NCI-H1436 (cell line): Measurements from ENCODE around the gene TBX4.
A peak's percentile ranks its signal among the peaks of the same experiment; 100 is the strongest.

Experiments
- DNase-seq: peaks from one replicate; lab custom pipeline; 2025; lab: John Stamatoyannopoulos, UW

The TBX4 gene

DNA sequence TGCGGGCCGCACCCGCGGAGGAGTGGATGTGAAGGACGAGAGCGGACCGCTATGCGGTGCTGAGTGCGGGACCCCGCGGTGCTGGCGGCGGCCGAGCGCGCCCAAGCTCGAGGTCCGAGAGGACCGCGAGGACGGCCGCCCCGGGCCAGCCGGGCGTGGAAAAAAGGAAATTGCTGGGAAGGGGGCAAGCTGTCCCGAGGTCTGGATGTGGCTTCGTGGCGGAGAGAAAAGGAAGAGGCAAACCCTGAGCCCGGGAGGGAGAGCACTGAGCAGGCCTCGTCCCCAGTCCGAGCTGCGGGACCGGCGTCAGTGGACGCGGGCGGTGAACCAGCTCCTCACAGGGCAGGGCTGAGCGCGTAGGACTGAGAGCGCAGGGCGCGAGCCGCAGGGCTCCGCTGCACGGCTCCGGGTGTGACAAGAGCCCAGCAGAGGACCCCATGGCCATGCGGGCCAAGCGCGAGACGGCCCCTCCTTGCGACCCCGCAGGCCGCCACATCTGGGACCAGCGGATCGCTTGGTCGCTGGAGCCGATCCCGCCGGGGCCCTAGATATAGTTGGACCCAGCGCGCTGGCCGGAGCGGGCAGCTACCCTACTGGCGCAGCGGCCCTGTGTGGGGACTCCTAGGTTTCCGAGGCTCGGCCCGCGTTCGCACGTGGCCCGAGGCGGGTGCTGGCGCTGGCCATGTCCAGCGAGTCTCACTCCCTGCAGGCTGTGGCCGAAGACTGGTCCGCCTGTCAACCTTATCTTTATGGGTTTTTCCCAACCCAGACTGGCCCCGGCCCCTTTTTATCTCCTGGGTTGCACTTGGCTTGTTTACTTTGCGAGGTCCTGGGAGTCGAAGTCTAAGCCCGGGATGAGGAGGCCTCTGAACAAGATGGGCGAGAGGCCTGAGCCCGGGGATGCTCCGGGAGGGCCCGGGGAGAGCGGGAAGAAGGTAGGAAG lies 2.4 kb downstream of the TBX4 start:
- no peak for DNase-seq

DNA sequence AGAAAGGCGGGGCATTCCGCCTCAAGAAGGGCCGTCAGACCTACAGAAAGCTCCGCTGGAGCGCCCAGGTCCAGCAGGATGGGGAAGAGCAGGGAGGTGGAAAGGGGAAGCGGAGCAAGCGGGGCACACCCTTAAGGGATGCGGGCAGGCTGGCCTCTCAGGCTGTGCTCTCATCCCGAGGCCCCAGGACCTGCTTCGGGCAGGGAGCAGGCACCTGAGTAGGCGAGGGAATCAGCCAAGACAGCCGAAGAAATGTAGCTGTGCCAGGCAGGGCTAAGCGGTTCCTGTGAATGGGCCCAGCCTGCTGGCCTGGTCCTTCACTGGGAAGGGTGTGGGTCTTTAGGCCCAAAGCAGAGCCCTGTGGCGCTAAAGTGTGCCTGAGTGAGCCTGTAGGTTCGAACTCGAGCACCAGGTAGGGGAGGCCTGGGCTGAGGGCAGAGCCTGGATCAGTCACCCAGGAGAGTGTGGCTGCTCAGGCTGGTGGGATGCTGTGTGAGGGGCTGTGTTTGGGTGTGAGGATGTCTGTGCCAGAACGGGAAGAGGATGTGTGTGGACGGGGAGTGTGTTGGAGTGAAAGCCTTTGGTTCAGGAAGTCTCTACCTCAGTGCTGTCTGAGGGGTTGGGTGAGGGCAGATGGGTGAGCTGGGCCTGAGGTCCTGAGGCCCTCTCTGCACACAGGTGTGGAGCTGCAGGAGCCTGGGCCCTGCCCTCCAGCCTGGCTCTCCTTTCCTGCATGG lies 3.3 kb downstream of the TBX4 start:
- no peak for DNase-seq

DNA sequence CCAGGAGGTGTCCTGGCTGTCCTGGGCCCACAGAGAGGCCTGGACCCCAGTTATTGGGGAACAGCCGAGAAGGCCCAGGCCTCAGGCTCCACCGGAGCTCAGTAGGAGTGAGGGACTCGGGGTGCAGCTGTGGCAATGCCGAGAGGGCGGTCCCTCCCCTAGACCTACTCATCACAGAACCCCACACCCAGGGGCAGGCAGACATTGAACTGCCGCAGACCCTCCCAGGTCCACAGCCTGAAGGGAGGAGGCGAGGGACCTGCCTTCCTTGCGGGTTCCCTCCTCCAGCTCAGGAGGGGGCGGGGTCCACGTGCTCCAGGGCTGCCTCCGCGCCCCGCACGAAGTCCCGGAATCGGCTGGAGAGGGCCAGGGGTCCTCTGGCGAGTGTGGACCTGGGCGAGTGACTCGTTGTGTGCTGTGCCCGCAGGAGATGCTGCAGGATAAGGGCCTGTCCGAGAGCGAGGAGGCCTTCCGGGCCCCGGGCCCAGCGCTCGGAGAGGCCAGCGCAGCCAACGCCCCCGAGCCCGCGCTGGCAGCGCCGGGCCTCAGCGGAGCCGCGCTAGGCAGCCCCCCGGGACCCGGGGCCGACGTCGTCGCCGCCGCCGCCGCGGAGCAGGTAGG lies 3.9 kb downstream of the TBX4 start:
- DNase-seq = no peak

DNA sequence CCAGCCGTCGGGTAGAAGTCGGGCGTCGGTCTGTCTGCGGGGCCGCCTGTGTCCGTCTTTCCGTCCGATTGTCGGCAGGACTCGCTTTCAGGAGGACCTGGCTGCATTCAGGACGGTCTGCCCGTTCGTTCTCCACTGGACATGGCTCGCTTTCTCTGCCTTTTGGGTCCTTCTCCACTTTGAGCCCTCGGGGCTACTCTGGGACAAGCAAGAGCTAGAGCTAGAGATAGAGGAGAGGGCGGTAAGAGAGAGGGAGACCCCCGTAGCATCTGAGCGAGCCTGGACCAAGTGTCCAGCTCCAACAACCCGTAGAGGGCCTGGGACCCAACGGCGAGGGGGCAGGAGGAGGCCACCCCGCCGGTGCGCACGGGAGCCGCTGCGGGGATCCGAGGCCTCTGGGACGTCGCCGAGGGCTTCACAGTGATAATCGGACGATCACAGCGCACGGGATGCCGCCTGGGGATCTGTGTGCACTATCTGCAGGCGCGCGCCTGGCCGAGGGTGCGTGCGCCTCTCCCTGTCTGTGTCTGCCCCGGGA lies 4.5 kb downstream of the TBX4 start:
- DNase-seq = no peak

DNA sequence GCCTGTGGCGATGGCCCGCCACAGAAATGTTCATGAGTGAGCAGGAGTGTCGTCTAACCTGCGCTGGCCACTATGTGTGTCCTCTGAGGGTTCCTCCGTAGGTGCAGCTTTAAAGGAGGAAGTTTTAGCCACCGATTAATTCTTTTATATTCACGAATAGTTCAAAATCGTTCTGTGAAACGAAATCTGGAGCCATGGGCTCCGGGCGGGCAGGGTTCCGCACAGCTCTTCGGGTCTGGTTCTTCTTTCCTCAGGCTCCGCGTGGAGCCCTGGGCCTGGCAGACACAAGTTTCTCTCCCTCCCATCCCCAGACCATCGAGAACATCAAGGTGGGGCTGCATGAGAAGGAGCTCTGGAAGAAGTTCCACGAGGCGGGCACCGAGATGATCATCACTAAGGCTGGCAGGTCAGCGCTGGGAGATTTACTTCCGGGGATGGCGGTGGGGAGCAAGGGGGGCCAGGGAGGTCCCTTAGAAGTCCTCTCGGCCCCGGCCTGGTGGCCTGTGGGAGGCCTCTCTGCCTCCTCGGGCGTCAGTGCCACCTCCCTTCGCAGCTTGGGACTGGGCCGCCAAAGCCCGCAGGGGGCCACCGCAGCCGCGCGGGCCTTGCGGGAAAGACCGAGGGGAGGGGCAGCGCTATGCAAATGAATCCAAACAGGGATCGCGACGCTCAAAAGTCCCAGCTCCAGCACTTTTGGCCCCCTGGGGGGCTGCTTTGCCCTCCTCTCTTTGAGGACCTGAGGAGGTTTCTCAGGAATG lies 5.2 kb downstream of the TBX4 start:
- no peak for DNase-seq

DNA sequence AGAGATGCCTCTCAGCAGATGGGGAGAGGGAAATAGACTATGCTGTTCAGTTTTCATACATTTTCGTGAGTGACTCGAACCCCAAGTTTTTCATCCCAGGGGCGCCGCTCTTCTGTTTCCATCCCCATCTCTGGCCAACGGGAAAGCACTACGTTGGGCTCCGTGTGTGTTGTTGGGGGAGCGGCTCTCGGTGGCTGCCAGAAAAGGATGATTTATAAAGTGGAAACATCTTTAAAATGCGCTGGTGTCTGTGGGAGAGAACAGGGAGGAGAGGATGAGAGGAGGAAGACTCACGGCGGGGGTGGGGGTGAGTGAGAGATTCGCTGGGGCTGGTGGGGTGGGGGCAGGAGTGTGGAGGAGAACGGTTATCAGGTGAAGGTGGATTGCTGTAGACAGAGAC lies 5.8 kb downstream of the TBX4 start:
- DNase-seq = no peak

DNA sequence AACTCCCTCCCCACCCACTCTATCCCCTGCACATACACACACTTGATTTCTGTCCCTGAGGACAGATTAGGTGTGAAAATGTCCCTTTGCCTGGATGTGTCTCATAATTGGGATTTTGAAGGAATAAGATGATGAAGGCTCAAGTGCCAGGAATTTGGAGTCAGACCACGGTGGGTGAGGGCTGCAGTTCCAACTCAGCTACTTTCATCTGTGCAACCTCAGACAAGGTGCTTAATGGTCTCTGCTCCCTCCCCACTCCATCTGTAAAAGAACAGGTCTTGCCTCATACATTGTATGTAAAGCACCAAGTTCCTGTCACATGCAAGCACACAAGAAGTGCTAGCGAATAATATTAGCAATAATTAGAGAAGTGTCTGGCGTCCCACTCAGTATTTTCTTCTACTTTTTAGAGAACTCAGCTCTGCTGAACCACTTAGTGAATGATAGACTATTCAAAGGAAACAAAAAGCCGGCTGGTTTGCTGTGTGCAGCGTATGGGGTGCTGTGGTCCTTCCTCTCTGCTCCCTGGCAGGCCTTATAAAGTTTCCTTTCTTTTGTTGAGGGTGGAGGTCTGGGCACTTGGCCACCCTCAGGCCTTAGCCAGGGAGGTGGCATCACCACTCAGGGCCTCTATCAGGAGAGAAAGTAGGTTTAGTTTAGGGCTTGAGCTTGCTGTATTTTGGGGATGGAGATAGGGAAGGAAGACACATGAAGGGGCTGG lies 6.4 kb downstream of the TBX4 start:
- no peak for DNase-seq

DNA sequence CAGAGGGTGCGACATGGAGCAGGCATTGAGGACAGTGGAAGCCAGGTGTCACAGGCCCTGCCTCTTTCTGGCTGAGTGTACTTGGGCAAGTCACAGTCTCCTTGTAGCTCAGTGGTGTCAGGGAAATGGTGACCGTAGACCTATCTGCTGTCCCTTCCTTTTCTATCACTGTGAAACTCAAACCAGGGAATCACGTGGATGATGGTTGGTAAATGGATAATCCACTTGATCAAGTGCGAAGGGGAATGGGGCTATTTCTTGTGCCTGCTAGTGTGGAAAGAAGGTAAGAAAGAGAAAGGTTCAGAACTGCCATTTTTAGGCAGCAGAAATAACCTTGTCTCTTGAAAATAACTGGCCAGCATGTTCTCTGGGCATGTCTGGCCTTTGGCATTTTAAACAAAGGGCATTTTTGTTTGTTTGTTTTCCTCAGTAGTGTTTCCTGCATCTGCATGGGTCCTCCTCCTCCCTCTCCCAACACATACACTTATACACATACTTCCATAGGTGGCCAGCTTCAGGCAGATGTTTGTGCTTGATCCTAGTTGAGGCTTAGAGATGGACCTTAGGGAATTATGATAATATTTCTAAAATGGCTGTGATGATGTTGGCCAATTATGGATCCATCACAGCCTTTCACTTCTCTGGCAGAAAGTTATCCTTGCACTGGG lies 7.1 kb downstream of the TBX4 start:
- no peak for DNase-seq

DNA sequence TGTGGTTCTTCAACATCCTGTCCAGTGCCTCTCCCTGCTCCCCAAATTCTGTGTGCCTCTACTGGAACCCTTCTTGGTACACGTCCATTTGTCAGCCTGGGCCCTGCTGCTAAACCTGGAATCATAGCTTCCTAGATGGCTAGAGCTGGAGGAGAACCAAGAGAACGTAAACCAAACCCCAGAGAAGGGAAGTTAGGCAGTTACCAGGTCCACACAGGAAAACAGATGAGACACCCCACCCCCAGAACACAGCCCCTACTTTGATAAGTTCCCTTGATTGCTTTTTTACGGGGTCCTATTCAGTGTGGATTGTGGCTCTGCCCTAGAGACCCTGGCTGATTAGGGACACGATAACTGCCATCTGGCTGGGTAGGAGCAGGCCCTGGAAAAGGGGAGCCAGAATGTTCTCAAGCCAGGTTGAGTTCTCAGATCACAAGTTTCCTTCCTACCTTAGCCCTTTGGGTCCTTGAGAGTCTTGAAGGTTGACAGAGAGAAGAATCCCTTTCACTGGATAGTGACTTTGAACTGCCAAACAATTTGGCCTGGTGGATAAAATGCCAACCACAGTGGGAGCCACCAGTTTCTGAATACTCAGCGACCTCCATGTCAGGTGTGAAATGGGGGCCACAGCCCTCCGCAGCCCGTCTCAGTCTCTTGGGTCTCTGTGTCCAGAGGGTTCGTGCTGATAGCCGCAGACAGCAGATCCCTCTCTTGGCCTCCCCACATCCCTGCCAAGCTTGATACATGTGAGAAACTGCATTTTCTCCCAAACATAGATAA lies 7.9 kb downstream of the TBX4 start:
- no peak for DNase-seq

DNA sequence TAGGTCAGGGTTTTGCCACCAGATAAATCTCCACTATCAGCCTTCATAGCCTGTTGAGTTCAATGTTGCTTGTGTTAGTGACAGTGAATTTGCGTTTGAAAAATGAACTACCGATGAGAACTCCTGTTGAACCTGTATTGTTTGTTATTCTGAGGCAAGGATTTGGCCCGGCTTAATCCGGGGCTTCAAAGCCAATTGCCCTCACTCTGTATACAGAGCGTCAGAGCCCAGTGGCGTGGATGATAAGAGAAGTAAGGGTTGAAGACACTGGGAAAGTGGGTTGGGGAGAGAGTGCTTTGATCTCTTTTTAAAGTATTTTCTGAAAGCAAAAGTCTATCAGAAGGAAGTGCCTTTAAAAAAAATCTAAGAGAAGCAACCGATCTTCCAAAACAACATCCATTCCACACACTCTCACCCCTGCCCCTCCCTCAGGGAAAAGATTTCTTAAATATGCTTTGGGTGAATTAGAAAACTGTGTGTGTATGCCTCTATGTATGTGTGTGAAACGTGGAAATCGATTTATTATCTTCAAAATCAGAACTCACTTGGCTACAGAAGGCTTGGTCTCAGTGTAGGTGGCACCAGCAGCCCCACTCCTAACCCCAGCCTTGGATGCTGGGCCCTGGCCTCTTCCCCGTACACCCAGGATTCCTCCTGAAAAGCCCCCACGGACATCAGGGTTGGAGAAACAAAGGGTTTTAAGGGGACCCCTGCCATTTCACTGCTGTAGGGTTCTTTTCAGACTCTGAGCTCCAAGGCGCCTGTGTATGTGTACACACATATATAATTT lies 8.8 kb downstream of the TBX4 start:
- no peak for DNase-seq

DNA sequence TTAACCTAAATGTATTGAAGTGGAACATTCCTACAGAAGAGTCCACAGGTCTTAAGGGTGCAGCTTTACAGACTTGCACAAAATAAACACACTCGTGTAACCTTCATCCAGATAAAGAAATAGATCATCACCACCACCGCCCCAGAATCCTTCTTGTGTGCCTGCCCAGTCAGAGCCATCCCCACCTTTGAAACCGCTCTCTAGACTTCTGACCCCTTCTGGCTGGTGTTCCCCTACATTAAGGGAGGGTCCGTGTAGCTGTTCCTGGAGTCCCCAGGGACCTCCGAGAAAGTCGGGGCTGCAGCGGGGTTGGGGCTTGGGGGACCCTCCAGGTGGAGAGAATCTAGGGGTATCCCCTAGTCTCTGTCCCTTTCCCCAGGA lies 9.4 kb downstream of the TBX4 start:
- no peak for DNase-seq

DNA sequence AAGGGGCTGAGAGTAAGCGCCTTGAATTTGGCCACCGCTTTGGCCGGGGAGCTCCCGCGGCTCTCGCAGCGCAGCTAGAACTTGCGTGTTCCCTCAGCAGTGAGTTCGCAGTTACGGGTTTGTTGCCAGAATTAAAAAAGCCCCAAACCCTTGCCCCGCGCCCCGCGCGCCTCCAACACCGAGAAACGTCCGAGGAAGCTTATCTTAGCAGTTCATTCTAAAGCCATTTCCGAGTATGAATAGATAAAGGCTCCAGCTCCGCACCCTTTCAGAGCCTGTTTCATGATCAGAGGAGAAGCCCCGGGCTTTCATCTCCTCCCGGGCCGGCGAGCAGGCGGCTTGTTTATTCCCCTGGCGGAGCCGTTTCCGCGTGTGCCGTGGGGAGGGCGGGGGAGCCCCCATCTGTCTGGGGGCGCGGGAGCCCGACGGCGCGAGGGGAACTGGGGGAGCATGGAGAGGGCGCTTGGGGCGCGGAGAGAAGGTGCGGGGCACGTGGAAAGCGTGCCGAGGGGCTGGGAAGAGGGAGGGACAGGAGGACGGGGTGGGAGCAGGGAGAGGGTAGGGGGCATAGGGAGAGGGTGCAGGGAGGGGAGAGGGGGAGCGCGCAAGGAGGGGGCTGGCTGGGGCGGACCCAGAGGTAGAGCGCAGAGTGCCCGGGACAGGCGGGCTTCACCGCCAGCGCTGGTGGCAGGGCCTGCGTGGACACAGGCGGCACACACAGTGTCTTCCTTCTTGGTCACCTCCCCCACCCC lies 9.9 kb downstream of the TBX4 start:
- peak; percentile 26 for DNase-seq

DNA sequence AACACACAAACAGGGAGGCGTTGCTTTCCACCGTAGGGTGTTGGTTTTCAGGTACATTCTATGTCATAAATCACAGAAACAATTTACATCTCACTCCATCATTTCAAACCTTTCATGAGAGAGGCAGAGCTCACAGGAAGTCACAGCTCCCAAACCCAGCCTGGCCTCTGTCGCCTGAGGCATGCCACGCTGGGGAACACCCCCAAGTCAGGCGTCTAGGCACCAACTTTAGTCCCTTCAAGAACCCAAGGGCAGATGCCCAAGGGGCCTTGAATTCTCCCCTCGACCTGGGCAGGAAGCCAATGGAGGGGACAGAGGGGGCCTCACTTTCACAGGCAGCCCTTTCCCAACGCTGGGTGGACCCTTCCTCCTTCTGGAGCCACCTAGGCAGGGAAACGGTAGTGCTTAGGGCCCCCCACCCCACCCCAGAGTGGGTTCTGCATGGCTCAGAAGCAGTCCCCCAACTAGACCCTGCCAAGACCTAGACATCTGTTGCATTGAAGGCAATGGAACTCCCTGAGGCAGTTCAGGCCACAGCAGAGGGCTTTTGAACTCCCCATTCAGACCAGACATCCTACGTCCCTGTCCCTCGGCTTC lies 10.6 kb downstream of the TBX4 start:
- DNase-seq = no peak

DNA sequence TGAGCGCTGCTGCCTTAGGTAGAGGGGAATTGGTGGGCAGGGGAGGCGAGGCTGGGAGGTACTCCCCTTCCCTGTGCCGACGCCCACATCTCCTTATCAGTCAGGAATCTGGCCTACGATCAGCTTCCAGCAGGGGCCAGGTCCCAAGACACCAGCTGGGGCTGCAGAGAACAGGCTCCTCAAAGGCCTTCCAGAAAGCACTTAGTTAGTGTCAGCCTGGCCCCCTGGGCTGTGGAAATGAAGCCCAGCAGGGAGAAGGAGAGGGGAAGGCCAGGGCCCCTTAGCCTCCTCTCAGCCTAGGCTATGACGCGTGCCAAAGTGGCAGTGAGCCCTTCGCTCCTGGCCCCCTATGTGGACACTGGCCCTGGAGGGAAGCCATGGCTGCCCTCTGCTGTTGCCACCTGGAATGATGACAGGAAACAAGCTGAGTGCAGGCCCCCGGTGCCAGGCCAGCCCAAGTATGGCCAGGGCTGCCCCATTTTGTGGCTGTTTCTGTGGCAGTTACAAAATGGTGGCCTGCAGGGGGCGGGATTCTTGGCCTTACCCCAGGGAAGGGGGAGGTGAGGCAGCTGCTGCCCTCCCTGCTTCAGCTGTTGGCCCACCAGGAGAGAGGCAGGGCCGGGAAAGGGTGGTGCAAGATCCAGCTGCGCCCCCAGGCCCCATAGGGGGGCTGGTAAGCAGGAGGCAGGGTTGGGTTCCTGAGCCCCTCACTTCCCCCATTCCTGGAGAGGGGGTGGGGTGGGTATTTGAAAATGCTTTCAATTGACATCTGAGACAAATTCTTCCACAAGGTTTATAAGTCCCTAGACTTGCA lies 11.3 kb downstream of the TBX4 start:
- no peak for DNase-seq

DNA sequence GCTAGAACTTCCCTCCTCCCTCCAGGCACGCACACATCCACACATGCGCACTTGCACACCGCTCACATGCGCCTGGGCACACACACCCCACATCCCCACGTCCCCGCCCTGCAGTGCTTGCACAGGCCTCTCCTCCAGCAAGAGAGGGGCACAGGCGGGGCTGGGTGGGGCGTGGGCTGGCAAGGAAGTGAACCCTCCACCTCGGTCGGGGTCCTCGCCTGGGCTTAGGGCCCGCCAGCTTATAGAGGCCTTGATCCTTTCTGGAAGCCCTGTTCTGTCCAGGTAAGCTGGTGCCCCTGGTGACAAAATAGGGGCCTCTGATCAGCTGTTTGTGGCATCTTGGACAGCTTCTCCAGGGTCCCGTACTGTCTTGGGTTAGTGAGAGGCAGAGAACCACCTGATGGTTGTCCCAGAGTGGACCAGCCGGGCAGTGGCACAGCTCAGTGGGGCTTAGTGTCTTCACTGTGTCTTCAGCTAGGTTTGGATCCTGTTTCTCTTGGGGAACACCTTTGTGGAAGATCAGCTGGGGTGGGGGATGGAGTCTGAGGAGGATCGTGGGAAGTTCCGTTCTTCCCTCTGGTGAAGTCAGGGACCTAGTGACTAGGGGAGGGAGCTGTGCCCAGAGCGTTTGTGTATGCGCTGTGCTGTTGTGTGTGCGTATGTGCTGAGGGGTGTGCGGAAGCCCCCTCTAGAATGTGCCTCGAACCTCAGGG lies 12.1 kb downstream of the TBX4 start:
- DNase-seq = no peak

DNA sequence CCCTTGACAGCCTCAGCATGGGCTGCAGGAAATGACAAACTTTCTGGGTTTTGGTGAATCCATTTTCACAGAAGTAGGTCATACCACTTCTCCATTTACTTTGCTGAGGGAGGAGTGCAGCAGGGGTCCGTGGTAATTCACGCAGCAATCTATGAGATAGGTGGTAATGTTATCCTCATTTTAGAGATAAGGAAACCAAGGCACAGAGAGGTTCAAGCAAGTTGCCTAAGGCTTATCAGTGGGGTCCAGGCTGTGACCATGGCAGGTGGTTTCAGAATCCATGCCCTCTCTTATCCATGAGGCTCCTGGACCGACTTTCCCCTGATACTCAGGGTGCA lies 12.6 kb downstream of the TBX4 start:
- no peak for DNase-seq
